K562 (cell line): Measurements from ENCODE around the gene WASF1. TPM values are rescaled to one million over a fixed set of nuclear protein-coding genes. Genes with fewer than 3 reads are reported as not detected.

Source experiments
- ATAC-seq: fragments of 200-7000 bp; cut with Tn5 transposase; 3 replicates; pipeline ENCODE4 v1.9.1; 2020; ENCODE audit warnings: moderate library complexity
- BruUV-seq: library from RNA; stranded (reverse); fragments of 400-500 nt; replicated peaks from 2 replicates; lab custom pipeline; 2021; lab: Mats Ljungman, UMichigan
- CTCF ChIA-PET: fragments of 300-600 bp; formaldehyde crosslinking; extraction: SDS; loops from one replicate; lab custom pipeline; 2021; ENCODE audit warnings: low intra/inter-chr PET ratio; lab: Yijun Ruan, JAX
- POLR2A ChIA-PET: fragments of 300-600, 350-650 bp; sonication (Branson Sonifier 250); formaldehyde crosslinking; extraction: SDS; loops from one replicate; lab custom pipeline; 2021; ENCODE audit warnings: antibody characterized with exemption, inconsistent platforms; lab: Yijun Ruan, JAX
- DNase-seq, 4 experiments: peaks; one replicate each; pipeline versions ENCODE4 v3.0.0 to v3.0.0-alpha.2; 2011 to 2018; ENCODE audit warnings: low spot score in 3 of 4, mixed read lengths in 3 of 4; ENCODE audit errors: extremely low read depth in 1 of 4
- FAIRE-seq: peaks from 2 replicates; lab custom pipeline; 2011; peaks lifted over from hg19 to GRCh38; lab: Jason Lieb, UNC
- H2AFZ ChIP-seq: 2 replicates; pipeline ENCODE4 v1.6.0; 2011; ENCODE audit warnings: low read depth, low read length, control low read depth, inconsistent platforms
- H3K27ac ChIP-seq: fragments of 200-600 bp; 3 replicates; pipeline ENCODE4 v1.8.0; 2011; ENCODE audit warnings: low read depth, mild to moderate bottlenecking, control low read depth, inconsistent platforms, low read length, moderate library complexity, mixed read lengths; ENCODE audit errors: extremely low read depth
- H3K27me3 ChIP-seq, 2 experiments: fragments of 300-600 bp in 1 of 2; 2 replicates in 1 of 2; 3 replicates in 1 of 2; pipeline versions ENCODE4 v1.6.0 to v1.8.0; 2011; ENCODE audit warnings: inconsistent platforms in 2 of 2, low read length in 2 of 2, mild to moderate bottlenecking in 1 of 2, mixed read lengths in 1 of 2, moderate library complexity in 1 of 2; ENCODE audit not compliant: control insufficient read depth in 2 of 2, insufficient read depth in 2 of 2
- H3K36me3 ChIP-seq: fragments of 300-600 bp; 3 replicates; pipeline ENCODE4 v1.8.0; 2011; ENCODE audit warnings: mild to moderate bottlenecking, low read length, inconsistent platforms; ENCODE audit not compliant: control insufficient read depth, insufficient read depth
- H3K4me1 ChIP-seq, 2 experiments: fragments of 200-600 bp in 1 of 2; replicated peaks in 1 of 2; 2 replicates in 1 of 2; 3 replicates in 1 of 2; pipeline versions ENCODE4 v1.5.1 to v1.8.0; 2011; ENCODE audit warnings: inconsistent platforms in 2 of 2, low read length in 2 of 2, mild to moderate bottlenecking in 1 of 2, mixed read lengths in 1 of 2, moderate library complexity in 1 of 2; ENCODE audit not compliant: control insufficient read depth in 2 of 2, insufficient read depth in 2 of 2
- H3K4me2 ChIP-seq: 2 replicates; pipeline ENCODE4 v1.6.1; 2011; ENCODE audit warnings: low read length, control low read depth, inconsistent platforms, mixed read lengths; ENCODE audit not compliant: insufficient read depth
- H3K4me3 ChIP-seq: fragments of 200-600 bp; sonication (generic), shearing (Covaris generic); 2 replicates; pipeline ENCODE4 v1.5.1; 2016; ENCODE audit warnings: control low read depth, inconsistent platforms
- H3K79me2 ChIP-seq: fragments of 200-600 bp; 3 replicates; pipeline ENCODE4 v1.8.0; 2011; ENCODE audit warnings: low read length, inconsistent platforms; ENCODE audit not compliant: control insufficient read depth, insufficient read depth
- H3K9ac ChIP-seq, 2 experiments: 2 replicates each; pipeline versions ENCODE4 v1.6.0 to v1.6.1; 2011; ENCODE audit warnings: low read depth in 2 of 2, low read length in 2 of 2, control low read depth in 1 of 2, inconsistent platforms in 1 of 2, mild to moderate bottlenecking in 1 of 2, mixed read lengths in 1 of 2; ENCODE audit not compliant: insufficient read depth in 1 of 2
- H3K9me1 ChIP-seq: one replicate; pipeline ENCODE4 v1.6.0; 2011; ENCODE audit warnings: inconsistent platforms, mild to moderate bottlenecking, low read length, moderate library complexity; ENCODE audit not compliant: control insufficient read depth, insufficient read depth
- H3K9me3 ChIP-seq: replicated peaks from 2 replicates; pipeline ENCODE4 v1.5.1; 2011; ENCODE audit warnings: low read depth, low read length, inconsistent platforms; ENCODE audit not compliant: control insufficient read depth, insufficient read depth
- H4K20me1 ChIP-seq: replicated peaks from 2 replicates; pipeline ENCODE4 v1.6.1; 2011; ENCODE audit warnings: low read length, inconsistent platforms, mixed read lengths; ENCODE audit not compliant: control insufficient read depth, insufficient read depth
- ATF7 ChIP-seq: fragments of 450-650 bp; IDR thresholded peaks from 2 replicates; pipeline ENCODE4 v1.7.1; 2014; ENCODE audit warnings: mild to moderate bottlenecking, moderate library complexity
- BCL6 ChIP-seq: fragments of 250-450 bp; sonication (Bioruptor Pico); IDR thresholded peaks from 2 replicates; pipeline ENCODE4 v1.4.0; 2020
- CBFB ChIP-seq: sonication (generic); formaldehyde crosslinking; IDR thresholded peaks from 2 replicates; pipeline ENCODE4 v1.4.0; 2020; ENCODE audit warnings: mild to moderate bottlenecking, missing genetic modification reagents
- HCFC1 ChIP-seq: IDR thresholded peaks from 2 replicates; pipeline ENCODE4 v1.6.1; 2012; ENCODE audit warnings: low read depth, low read length, improper control_type of control experiment
- HNRNPH1 ChIP-seq: fragments of 200-400 bp; formaldehyde crosslinking; optimal IDR thresholded peaks from 2 replicates; pipeline ENCODE3; 2017; ENCODE audit warnings: low read depth, mild to moderate bottlenecking, low read length, moderate library complexity
- LARP7 ChIP-seq: fragments of 450-650 bp; IDR thresholded peaks from 2 replicates; pipeline ENCODE4 v1.6.1; 2016
- RBFOX2 ChIP-seq: fragments of 200-400 bp; formaldehyde crosslinking; IDR thresholded peaks from 2 replicates; pipeline ENCODE4 v1.6.1; 2017; ENCODE audit warnings: low read depth, mild to moderate bottlenecking, low read length, moderate library complexity
- SNRNP70 ChIP-seq: fragments of 200-400 bp; formaldehyde crosslinking; optimal IDR thresholded peaks from 2 replicates; pipeline ENCODE3; 2017; ENCODE audit warnings: low read depth, low read length
- ZFPM2 ChIP-seq: fragments of 250-450 bp; sonication (Bioruptor Pico); IDR thresholded peaks from 2 replicates; pipeline ENCODE4 v1.5.1; 2022; ENCODE audit warnings: mild to moderate bottlenecking
- ZNF133 ChIP-seq: fragments of 250-450 bp; sonication (Bioruptor Pico); IDR thresholded peaks from 2 replicates; pipeline ENCODE4 v1.4.0; 2020; ENCODE audit warnings: mild to moderate bottlenecking
- ZNF24 ChIP-seq: fragments of 450-650 bp; IDR thresholded peaks from 2 replicates; pipeline ENCODE4 v1.6.1; 2016
- WGBS: fragments of 100-300 bp; shearing (Covaris generic); methylation state at CpG from one replicate; pipeline ENCODE4 v1.1.6; 2016; ENCODE audit warnings: low coverage, mixed read lengths; ENCODE audit not compliant: insufficient coverage; ENCODE audit errors: missing lambda C conversion rate; 5-methylcytosine and 5-hydroxymethylcytosine counted together
- in situ Hi-C: fragments of 300-500 bp; cut with MboI; formaldehyde crosslinking; loops from 4 replicates; pipeline ENCODE4 v1.15.0; 2018; ENCODE audit warnings: inconsistent platforms, mixed read lengths
- intact Hi-C: fragments of 100-400 bp; cut with micrococcal nuclease; formaldehyde crosslinking; loops from 2 replicates; pipeline ENCODE4 v1.14.2; 2022
- polyA plus RNA-seq, 8 experiments: library from polyadenylated mRNA; depleted of rRNA in 4 of 8; stranded (reverse) in 5 of 8; unstranded in 3 of 8; fragments of >200 nt; fragmentation: Nextera tagmentation in 2 of 8; fragmentation: Illumina TruSeq in 1 of 8; extraction: Ambion mirVana in 2 of 8; extraction: Trizol in 1 of 8; gene quantifications; 2 replicates each; pipeline versions ENCODE4 v1.2.1 to v1.2.3, GENCODE V29; 2011 to 2014; ENCODE audit warnings: inconsistent platforms in 1 of 8, missing spikeins in 1 of 8
- total RNA-seq, 7 experiments: library from RNA; depleted of rRNA in 6 of 7; stranded (reverse); fragments of >200 nt in 6 of 7; fragmentation: Illumina TruSeq in 2 of 7; extraction: Trizol in 2 of 7; gene quantifications; 2 replicates each; pipeline versions ENCODE4 v1.2.1 to v1.2.3, GENCODE V29; 2011 to 2021; ENCODE audit warnings: low replicate concordance in 1 of 7
- TF ChIP-seq, protein P1 (sequence below): conservative IDR thresholded peaks from 2 replicates; pipeline ENCODE4 v1.6.1; 2011; ENCODE audit warnings: low read depth, mild to moderate bottlenecking, low read length; ENCODE audit not compliant: control insufficient read depth
- TF ChIP-seq, protein P2 (sequence below): fragments of 250-450 bp; sonication (Bioruptor Pico); IDR thresholded peaks from 2 replicates; pipeline ENCODE4 v1.8.0; 2022; ENCODE audit warnings: moderate library complexity, mild to moderate bottlenecking, inconsistent platforms

Gene WASF1
- total and polyA plus RNA-seq, 9 of the 15 experiments (the other 6 are each of a cell fraction or from before 2014, with no cell fraction given), result 2.1 to 18.2 (median 7.4) TPM

- TF ChIP-seq, protein P1, sequence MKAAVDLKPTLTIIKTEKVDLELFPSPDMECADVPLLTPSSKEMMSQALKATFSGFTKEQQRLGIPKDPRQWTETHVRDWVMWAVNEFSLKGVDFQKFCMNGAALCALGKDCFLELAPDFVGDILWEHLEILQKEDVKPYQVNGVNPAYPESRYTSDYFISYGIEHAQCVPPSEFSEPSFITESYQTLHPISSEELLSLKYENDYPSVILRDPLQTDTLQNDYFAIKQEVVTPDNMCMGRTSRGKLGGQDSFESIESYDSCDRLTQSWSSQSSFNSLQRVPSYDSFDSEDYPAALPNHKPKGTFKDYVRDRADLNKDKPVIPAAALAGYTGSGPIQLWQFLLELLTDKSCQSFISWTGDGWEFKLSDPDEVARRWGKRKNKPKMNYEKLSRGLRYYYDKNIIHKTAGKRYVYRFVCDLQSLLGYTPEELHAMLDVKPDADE, result no peak
- no peak for TF ChIP-seq SNRNP70
- TF ChIP-seq RBFOX2, result no peak
- TF ChIP-seq HCFC1, result no peak
- TF ChIP-seq, all 486 proteins: peak for 2
These were observed 3.9 kb upstream of the WASF1 start (continued) for GRCh38 chr6:110183292-110183885.

DNA sequence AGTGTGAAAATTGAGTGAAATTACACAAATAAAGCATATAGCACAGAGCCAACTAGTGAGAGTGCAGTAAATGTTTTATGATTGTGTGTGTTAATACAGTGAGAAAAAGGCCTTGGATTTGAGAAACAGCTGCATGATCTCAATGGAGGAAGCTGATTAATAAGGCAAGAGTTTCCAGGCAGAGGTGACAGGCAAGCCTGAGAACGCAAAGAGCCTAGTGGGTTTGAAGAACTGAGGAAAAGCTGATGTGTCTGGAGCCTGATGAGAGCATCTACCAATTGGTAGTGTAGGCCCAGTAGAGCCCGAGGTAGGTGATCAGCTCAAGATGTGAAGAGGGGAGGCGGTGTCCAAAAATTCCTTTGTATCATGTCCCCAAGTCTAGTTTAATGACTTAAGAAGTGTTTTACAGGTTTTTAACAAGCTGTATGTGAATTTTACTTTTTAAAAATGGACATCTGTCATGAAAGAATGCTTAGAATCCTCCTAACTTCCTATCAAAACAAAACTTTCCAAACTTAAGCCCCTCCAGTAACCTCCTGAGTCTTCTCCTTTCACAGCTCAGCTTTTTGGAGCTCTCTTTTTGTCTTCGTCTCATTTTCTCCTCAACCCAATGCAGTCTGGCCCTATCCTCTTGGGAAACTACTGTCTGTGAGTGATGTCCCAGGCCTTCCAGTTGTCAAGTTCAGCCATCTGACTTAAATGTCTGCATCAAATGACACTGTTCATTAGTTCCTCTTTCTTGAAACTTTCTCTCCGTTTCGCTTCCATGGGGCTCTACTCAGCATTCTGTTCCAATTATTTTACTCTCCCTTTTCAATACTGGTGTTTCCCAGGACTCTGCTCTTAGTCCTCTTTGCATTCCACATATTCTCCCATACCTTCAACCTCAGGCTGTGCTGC is 1.9 kb upstream of the WASF1 start:
- CTCF ChIA-PET, result no interaction called here
- BruUV-seq, result TSS peak; percentile 46
- POLR2A ChIA-PET, result interaction anchor here (0.8 to 1.9 kb wide), 2 partner anchors 9 to 24 kb away, joined by 3 to 5 read pairs; no protein-coding TSS in a partner anchor
- TF ChIP-seq, protein P2, sequence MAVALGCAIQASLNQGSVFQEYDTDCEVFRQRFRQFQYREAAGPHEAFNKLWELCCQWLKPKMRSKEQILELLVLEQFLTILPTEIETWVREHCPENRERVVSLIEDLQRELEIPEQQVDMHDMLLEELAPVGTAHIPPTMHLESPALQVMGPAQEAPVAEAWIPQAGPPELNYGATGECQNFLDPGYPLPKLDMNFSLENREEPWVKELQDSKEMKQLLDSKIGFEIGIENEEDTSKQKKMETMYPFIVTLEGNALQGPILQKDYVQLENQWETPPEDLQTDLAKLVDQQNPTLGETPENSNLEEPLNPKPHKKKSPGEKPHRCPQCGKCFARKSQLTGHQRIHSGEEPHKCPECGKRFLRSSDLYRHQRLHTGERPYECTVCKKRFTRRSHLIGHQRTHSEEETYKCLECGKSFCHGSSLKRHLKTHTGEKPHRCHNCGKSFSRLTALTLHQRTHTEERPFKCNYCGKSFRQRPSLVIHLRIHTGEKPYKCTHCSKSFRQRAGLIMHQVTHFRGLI (CRISPR knock-in tag), result no peak
- no peak for TF ChIP-seq ZFPM2
- TF ChIP-seq LARP7, result no peak
- TF ChIP-seq ZNF133, result no peak
- no peak for TF ChIP-seq CBFB (CRISPR knock-in tag)
- TF ChIP-seq ATF7, result 0 out of 2 replicates have a peak, but pooled peaks have one; percentile 4
- no peak for TF ChIP-seq HNRNPH1
- TF ChIP-seq BCL6 (CRISPR knock-in tag), result no peak
- TF ChIP-seq ZNF24, result 0 out of 2 replicates have a peak, but pooled peaks have one; percentile 26

More for the DNA sequence above, 1.9 kb upstream of the WASF1 start:
- Histone ChIP-seq H3K27ac (peak overlapping the region; percentile 79), H3K4me3 (peak overlapping the region; percentile 88), H3K9ac (peak overlapping the region; percentile 89 to 98), H3K4me2 (peak overlapping the region; percentile 88), H3K36me3 (peaks cover 21% of the 10 kb centered on the region), H3K9me1 (no peaks in the 10 kb centered on the region), H3K9me3 (no peaks in the 10 kb centered on the region), H3K27me3 (no peaks in the 10 kb centered on the region), H3K4me1 (peaks cover 12 to 13% of the 10 kb centered on the region in 2 experiments; a peak in 4 of 5 replicates), H2AFZ (peak overlapping the region; percentile 98; the same call in 1 of the 2 replicates), H4K20me1 (no peaks in the 10 kb centered on the region; the same call in 1 of the 2 replicates), H3K79me2 (peaks cover 61% of the 10 kb centered on the region)
- peak; percentile 10; the same call in 1 of the 3 replicates for ATAC-seq
- peak; percentile 11 for FAIRE-seq
- intact Hi-C loops (no loop called here), in situ Hi-C loops (no loop called here)
- peak in 1 of 4 experiments; percentile 35 for DNase-seq
- 2% methylated on average over 6 of the region's 6 CpGs for WGBS
